ENCODE results near the gene SPATA25. TPM values are rescaled to one million over a fixed set of nuclear protein-coding genes. Genes with fewer than 3 reads are reported as not detected.

Gene SPATA25
- total RNA-seq, 1 experiment from 2014 or later: 1.8 TPM

DNA sequence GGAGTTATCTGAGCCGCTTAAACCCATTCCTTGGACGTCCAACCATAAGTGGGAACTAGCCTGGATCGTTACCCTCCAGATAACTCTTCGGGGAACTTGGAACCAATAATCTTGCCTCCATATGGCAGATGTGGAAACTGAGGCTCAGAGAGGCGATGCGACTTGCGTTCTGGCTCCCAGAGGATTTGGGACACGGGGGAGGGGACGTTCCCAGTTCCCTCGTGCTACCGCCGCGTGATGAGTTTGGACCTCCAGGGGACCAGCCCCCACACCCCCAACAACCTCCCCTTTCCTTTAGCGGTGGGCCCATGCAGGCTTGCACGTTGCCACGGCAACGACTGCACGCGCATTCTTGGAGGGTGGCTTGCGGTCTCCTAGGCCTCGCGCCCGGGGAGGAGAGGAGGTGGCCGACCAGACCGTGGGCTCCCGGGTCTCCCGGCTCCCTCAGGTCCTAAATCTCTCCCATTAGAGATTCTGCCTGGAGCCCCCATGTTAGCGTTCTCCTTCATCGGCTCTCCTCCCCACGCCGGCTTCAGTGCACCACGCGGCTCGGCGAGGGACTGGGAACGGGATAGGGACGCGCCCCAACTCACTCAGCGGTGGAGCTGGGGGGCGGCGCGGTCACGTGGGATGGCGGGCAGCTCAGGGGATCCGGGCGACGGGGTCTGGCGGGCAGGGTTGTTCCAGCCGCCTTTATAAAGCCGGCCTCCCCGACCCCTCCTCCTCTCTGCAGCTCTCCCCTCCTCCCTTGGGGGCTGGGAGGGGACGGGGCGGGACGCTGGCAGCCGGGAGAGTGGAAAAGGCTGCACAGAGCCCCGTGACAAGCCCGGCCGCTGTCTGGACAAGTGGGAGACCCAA, 24.3 kb upstream of the SPATA25 start, which contains the start of gene PLTP:
Gene PLTP, minus strand, starts transcription at position 670 of the 858 bp plus-strand sequence. CDS start 703 bp downstream, outside the sequence.
- no peaks in the 10 kb centered on the region for H3K36me3 ChIP-seq (ENCODE audit: control insufficient read depth, insufficient read depth, low read length)
- H3K4me1 ChIP-seq (ENCODE audit: control insufficient read depth, insufficient read depth, low read length): peaks cover 18% of the 10 kb centered on the region
- POLR2A ChIA-PET: no interaction called here
- ATAC-seq (peak; percentile 46), DNase-seq (ENCODE audit: low read depth, low spot score) (no peak)
- H3K9me3 ChIP-seq (ENCODE audit: control insufficient read depth, insufficient read depth, low read depth, low read length): no peaks in the 10 kb centered on the region
- TF ChIP-seq, protein P1, sequence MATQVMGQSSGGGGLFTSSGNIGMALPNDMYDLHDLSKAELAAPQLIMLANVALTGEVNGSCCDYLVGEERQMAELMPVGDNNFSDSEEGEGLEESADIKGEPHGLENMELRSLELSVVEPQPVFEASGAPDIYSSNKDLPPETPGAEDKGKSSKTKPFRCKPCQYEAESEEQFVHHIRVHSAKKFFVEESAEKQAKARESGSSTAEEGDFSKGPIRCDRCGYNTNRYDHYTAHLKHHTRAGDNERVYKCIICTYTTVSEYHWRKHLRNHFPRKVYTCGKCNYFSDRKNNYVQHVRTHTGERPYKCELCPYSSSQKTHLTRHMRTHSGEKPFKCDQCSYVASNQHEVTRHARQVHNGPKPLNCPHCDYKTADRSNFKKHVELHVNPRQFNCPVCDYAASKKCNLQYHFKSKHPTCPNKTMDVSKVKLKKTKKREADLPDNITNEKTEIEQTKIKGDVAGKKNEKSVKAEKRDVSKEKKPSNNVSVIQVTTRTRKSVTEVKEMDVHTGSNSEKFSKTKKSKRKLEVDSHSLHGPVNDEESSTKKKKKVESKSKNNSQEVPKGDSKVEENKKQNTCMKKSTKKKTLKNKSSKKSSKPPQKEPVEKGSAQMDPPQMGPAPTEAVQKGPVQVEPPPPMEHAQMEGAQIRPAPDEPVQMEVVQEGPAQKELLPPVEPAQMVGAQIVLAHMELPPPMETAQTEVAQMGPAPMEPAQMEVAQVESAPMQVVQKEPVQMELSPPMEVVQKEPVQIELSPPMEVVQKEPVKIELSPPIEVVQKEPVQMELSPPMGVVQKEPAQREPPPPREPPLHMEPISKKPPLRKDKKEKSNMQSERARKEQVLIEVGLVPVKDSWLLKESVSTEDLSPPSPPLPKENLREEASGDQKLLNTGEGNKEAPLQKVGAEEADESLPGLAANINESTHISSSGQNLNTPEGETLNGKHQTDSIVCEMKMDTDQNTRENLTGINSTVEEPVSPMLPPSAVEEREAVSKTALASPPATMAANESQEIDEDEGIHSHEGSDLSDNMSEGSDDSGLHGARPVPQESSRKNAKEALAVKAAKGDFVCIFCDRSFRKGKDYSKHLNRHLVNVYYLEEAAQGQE (IDR thresholded peaks at IDR 0.05; ENCODE audit: insufficient read depth in 1 of 2, low read depth in 2 of 2, low read length in 1 of 2): no peak
- TF ChIP-seq, protein P2, sequence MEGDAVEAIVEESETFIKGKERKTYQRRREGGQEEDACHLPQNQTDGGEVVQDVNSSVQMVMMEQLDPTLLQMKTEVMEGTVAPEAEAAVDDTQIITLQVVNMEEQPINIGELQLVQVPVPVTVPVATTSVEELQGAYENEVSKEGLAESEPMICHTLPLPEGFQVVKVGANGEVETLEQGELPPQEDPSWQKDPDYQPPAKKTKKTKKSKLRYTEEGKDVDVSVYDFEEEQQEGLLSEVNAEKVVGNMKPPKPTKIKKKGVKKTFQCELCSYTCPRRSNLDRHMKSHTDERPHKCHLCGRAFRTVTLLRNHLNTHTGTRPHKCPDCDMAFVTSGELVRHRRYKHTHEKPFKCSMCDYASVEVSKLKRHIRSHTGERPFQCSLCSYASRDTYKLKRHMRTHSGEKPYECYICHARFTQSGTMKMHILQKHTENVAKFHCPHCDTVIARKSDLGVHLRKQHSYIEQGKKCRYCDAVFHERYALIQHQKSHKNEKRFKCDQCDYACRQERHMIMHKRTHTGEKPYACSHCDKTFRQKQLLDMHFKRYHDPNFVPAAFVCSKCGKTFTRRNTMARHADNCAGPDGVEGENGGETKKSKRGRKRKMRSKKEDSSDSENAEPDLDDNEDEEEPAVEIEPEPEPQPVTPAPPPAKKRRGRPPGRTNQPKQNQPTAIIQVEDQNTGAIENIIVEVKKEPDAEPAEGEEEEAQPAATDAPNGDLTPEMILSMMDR (IDR thresholded peaks at IDR 0.05): no peak
- TF ChIP-seq TCF7L2 (IDR thresholded peaks at IDR 0.05; ENCODE audit: low read depth, low read length) (no peak), SIN3A (IDR thresholded peaks at IDR 0.05; ENCODE audit: borderline replicate concordance, insufficient read depth, low read depth, low read length) (no peak), POLR2AphosphoS5 (IDR thresholded peaks at IDR 0.05; ENCODE audit: low read depth, low read length) (no peak)
- BruUV-seq (replicated peaks): no TSS peak
- intact Hi-C loops (cut with micrococcal nuclease; ENCODE audit: unreplicated experiment): no loop called here
- H3K27ac ChIP-seq (ENCODE audit: low read length): peak within 1 kb of the TSS; percentile 44; the same call in 1 of the 2 replicates
- H3K4me3 ChIP-seq (ENCODE audit: low read depth in 2 of 2, low read length in 2 of 2): peak within 1 kb of the TSS; percentile 39 to 62
- in situ Hi-C loops (cut with HindIII; ENCODE audit: low pct_unique_long_range_greater_than_20kb, low sequenced_read_pairs): no loop called here
- no peaks in the 10 kb centered on the region for H3K27me3 ChIP-seq (ENCODE audit: control insufficient read depth, insufficient read depth, low read length)
- CTCF ChIA-PET: no interaction called here

GRCh38 chr20:45910670-45911485, 23.5 kb upstream of the SPATA25 start:
- TF ChIP-seq SIN3A (IDR thresholded peaks at IDR 0.05; ENCODE audit: borderline replicate concordance, insufficient read depth, low read depth, low read length): no peak
- TF ChIP-seq, protein P1 (IDR thresholded peaks at IDR 0.05; ENCODE audit: insufficient read depth in 1 of 2, low read depth in 2 of 2, low read length in 1 of 2): no peak
- TF ChIP-seq, protein P2 (IDR thresholded peaks at IDR 0.05): no peak
- TF ChIP-seq POLR2AphosphoS5 (IDR thresholded peaks at IDR 0.05; ENCODE audit: low read depth, low read length): no peak
- peak; percentile 47; the same call in 1 of the 2 replicates for TF ChIP-seq TCF7L2 (IDR thresholded peaks at IDR 0.05; ENCODE audit: low read depth, low read length)
- H3K4me3 ChIP-seq (ENCODE audit: low read depth in 2 of 2, low read length in 2 of 2): peak overlapping the region; percentile 39 to 62
- peak overlapping the region; percentile 44; the same call in 1 of the 2 replicates for H3K27ac ChIP-seq (ENCODE audit: low read length)
- POLR2A ChIA-PET: no interaction called here
- peaks cover 18% of the 10 kb centered on the region for H3K4me1 ChIP-seq (ENCODE audit: control insufficient read depth, insufficient read depth, low read length)
- BruUV-seq (replicated peaks): no TSS peak
- H3K36me3 ChIP-seq (ENCODE audit: control insufficient read depth, insufficient read depth, low read length): no peaks in the 10 kb centered on the region
- ATAC-seq (peak; percentile 83), DNase-seq (ENCODE audit: low read depth, low spot score) (no peak)
- intact Hi-C loops (cut with micrococcal nuclease; ENCODE audit: unreplicated experiment) (no loop called here), in situ Hi-C loops (cut with HindIII; ENCODE audit: low pct_unique_long_range_greater_than_20kb, low sequenced_read_pairs) (no loop called here)
- no peaks in the 10 kb centered on the region for H3K27me3 ChIP-seq (ENCODE audit: control insufficient read depth, insufficient read depth, low read length)
- no peaks in the 10 kb centered on the region for H3K9me3 ChIP-seq (ENCODE audit: control insufficient read depth, insufficient read depth, low read depth, low read length)
- CTCF ChIA-PET: no interaction called here
